NCI-H1436 treated with DMSO at 0.1 percent for 48 hours (cell line): ENCODE data around the gene OR10D3.
"Not testable (repeated sequence)": the region's sequence is repeated elsewhere in the genome, so short reads cannot be mapped to it uniquely, and the experiment has no call there.

Experiments
- DNase-seq: peaks from one replicate; lab custom pipeline; 2025; lab: John Stamatoyannopoulos, UW

OR10D3 gene

GRCh38 chr11:124194293-124195188 lies 11.4 kb downstream of the OR10D3 start:
- DNase-seq = no peak

DNA sequence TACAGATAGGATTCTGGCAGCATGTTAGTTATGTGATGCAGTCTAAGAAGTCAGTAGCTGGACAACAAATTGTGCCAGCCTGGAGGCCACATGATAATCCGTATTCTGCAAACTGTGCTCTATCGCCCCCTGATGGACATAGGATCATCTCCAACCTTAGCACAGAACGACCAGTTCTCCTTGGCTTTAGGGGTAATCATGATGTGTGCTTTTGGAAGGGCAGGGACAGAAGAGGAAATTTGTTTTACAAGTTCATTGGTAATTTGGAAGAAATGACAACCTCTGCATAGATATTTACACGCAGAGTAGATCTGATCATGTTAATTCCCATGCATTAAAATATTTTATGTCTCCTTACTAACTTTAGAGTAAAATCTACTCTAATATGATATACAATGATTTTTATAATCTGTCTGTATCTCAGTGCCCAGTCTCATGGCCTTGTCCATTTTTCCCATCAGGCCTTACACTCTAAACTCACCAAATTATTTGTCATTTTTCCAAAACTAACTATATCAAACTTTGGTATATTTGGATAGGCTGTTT lies 12.1 kb downstream of the OR10D3 start:
- DNase-seq = no peak

GRCh38 chr11:124197999-124198398 lies 14.9 kb downstream of the OR10D3 start:
- DNase-seq = no peak

- no peak for DNase-seq
These were observed 15.8 kb downstream of the OR10D3 start for GRCh38 chr11:124198897-124199296.

DNA sequence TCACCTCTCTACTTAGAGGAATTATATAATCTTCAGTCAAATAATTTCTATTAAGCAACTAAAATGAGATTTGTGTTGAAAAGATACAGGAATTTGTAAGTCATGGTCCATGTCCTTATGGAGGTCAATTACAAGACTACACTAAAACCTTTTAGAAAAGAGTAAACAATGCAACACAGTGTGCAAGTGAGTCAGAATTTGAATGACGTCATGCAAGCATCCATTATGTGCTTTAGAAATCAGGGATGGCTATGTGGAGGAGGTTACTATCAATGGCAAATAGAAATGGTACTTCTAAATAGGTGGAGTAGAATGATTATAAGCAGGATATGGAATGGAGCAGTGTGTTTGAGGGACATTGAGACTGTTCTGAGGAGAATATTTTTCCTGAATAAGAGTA lies 16.6 kb downstream of the OR10D3 start:
- DNase-seq = no peak

GRCh38 chr11:124200671-124201070 lies 17.5 kb downstream of the OR10D3 start:
- DNase-seq = no peak

DNA sequence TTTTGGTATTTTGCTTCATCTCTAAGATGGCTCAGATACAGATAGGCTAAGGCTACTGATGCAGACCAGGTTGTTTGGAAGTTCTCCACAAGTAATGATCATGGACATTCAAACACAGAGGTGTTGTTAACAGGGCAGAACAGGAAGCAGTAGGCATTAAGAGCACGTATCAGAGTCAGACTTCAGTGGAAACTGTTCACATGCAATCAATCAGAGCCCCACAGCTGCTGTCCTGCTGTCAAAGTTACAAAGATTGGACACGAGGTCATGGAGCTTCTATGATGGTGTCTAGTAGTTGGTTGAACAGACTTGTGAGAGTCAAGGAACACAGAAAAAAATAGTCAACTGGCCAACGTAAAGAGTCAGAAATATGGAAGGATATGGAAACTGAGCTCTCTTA lies 19.8 kb downstream of the OR10D3 start:
- no peak for DNase-seq

- DNase-seq = no peak
These were observed 20.9 kb downstream of the OR10D3 start for GRCh38 chr11:124204008-124204407.

- DNase-seq = no peak
These were observed 24.1 kb downstream of the OR10D3 start for GRCh38 chr11:124207102-124207792.

GRCh38 chr11:124209824-124210357 lies 26.7 kb downstream of the OR10D3 start:
- DNase-seq = no peak

GRCh38 chr11:124210421-124210820 lies 27.3 kb downstream of the OR10D3 start:
- no peak for DNase-seq

GRCh38 chr11:124211321-124211720 lies 28.2 kb downstream of the OR10D3 start:
- DNase-seq = no peak

DNA sequence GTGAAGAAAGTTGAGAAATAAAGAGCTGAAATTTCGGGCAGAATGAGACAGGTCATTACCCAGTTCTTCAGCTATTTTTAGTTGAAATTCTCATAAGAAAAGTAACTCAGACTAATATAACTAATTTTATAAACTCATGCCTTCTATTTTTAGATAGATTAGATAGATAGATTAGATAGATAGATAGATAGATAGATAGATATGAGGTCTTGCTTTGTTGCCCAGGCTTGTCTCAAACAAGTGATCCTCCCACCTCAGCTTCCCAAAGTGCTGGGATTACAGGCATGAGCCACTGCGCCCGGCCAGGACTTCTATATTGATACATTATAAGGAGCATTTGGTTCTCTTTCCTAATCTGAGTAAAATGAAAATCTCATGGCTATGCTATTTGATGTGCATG lies 30.9 kb downstream of the OR10D3 start:
- DNase-seq = no peak

GRCh38 chr11:124219126-124219525 lies 36.0 kb downstream of the OR10D3 start:
- DNase-seq = no peak

DNA sequence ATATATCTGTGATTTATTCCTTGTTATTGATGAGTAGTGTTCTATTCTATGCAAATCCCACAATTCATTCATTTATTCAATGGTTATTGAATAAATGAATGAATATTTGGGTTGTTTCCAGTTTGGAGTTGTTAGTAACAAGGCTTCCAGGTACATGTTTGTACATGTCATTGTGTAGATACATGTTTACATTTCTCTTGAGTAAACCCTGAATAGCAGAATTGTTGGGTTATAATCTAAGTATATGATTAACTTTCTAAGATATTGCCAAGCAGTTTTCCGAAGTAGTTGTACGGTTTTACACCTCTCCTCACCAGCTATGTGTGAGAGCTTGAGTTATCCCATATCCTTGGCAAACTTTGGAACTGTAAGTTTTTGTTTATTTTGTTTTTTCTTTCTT lies 39.3 kb downstream of the OR10D3 start:
- no peak for DNase-seq

- not testable (repeated sequence) for DNase-seq
These were observed 41.7 kb downstream of the OR10D3 start for GRCh38 chr11:124224618-124225423.

DNA sequence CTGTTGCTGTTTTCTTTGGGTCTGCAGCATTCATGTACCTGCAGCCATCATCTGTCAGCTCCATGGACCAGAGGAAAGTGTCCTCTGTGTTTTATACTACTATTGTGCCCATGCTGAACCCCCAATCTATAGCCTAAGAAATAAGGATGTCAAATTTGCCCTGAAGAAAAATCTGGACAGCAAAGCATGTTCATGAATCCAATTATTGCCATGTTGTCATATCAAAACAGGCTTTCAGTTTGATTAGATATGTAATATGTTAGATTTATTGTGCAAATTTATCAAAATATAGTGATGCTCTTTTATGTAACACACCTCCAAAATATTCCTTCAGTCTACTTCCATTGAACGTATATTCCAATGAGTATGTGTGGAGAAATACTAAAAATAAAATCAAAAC lies 42.3 kb downstream of the OR10D3 start:
- no peak for DNase-seq

GRCh38 chr11:124233376-124233775 lies 50.2 kb downstream of the OR10D3 start:
- no peak for DNase-seq
